ENCODE results near the gene BDH2.

The BDH2 gene

GRCh38 chr4:103089481-103089880 lies 10.2 kb downstream of the BDH2 start:
- no peak overlapping the region for H3K4me3 ChIP-seq (replicated peaks; ENCODE audit: low read depth, low read length)
- no peak for TF ChIP-seq CTCF (IDR thresholded peaks at IDR 0.05; ENCODE audit: low read depth, low read length, missing control alignments)
- no peak for DNase-seq (ENCODE audit: extremely low read depth, low read depth)

GRCh38 chr4:103086551-103086950 lies 13.1 kb downstream of the BDH2 start:
- no peak overlapping the region for H3K4me3 ChIP-seq (replicated peaks; ENCODE audit: low read depth, low read length)
- no peak for TF ChIP-seq CTCF (IDR thresholded peaks at IDR 0.05; ENCODE audit: low read depth, low read length, missing control alignments)
- no peak for DNase-seq (ENCODE audit: extremely low read depth, low read depth)

DNA sequence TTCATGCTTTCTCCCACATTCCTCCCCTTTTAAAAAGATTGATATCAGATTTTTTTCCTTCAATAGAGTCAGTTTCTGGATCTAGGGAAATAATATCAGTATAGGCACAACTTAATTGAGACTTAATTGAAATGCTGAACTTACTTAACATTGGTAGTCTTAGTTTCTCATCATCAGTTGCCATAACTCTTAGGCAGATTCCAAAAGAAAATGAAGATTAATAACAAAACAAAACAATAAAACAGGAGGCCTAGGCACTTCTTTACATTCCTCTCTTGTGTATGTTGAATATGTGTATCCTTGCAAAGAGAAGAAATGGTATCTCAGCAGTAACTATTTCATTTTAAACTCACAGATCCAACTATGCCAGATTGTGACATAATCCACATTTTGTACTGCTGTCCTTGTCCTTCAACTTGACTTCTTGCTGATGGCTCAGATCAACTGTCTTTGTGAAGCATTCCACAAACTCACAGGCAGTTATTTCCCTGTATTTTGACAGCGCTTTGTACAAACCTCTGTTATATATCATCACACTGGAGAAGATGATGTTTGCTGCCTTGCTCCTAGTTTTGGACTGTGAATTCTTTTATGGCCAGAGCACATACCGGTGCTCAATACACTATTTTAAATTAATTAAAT lies 14.0 kb downstream of the BDH2 start:
- TF ChIP-seq CTCF (IDR thresholded peaks at IDR 0.05; ENCODE audit: low read depth, low read length, missing control alignments), result no peak
- no peak overlapping the region for H3K4me3 ChIP-seq (replicated peaks; ENCODE audit: low read depth, low read length)
- DNase-seq (ENCODE audit: extremely low read depth, low read depth), result no peak

DNA sequence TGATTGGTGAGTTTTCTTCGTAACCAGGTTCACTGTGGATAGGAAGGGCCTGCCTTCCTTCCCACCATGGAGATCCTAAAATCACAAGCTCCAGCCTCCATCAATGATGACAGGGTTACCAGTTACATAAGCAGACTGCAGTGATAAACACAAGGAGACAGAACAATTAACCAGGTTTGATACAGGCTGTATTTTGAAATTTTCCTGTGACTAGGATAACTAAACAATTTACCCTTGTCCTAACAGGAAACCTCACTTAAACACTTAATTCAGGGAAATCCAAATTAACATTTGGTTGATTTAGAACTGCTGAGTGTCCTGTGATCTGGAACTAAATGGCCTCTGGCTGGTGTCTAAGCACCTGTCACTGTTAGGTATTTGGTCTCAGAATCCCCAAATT lies 20.0 kb downstream of the BDH2 start:
- no peak for TF ChIP-seq CTCF (IDR thresholded peaks at IDR 0.05; ENCODE audit: low read depth, low read length, missing control alignments)
- no peak overlapping the region for H3K4me3 ChIP-seq (replicated peaks; ENCODE audit: low read depth, low read length)
- no peak for DNase-seq (ENCODE audit: extremely low read depth, low read depth)

DNA sequence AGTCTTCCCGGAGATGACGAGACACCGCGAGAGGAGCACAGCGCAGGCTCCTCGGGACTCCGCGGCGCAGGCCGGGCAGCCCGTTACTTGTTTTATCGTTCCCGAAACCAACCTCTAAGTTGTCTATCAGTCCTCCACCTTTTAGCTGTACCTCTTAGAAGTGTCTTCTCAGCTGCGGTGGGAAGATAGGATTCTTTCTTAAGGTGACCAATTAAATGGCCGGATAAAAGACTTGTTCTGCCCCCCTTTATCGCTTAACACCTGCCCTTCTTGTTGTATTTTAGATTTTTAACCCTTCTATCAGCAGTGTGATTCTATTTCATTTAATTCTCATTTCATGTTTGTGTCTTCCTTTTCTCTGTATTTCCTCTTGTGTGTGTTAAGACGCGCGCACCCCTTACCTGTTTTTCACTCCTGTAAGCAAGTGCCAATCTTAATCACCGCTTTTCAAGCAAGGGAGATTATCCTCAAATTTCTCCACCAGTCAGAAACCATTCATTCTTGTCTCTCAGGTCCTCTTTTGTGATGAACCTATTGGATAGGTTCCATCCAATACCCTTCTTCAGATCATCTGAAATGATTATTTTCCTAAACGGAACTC lies 22.8 kb downstream of the BDH2 start, which contains the start of gene SLC9B2:
TSS of gene SLC9B2 (minus strand) at position 15 of the 601 bp plus-strand sequence. CDS start 9,211 bp downstream, outside the sequence.
- DNase-seq (ENCODE audit: extremely low read depth, low read depth), result no peak
- peak within 1 kb of the TSS; percentile 83 for H3K4me3 ChIP-seq (replicated peaks; ENCODE audit: low read depth, low read length)
- no peak for TF ChIP-seq CTCF (IDR thresholded peaks at IDR 0.05; ENCODE audit: low read depth, low read length, missing control alignments)

- no peak for DNase-seq (ENCODE audit: extremely low read depth, low read depth)
- TF ChIP-seq CTCF (IDR thresholded peaks at IDR 0.05; ENCODE audit: low read depth, low read length, missing control alignments), result no peak
These were observed 23.5 kb downstream of the BDH2 start for GRCh38 chr4:103075894-103076746.

More at GRCh38 chr4:103075894-103076746, 23.5 kb downstream of the BDH2 start:
- H3K4me3 ChIP-seq (replicated peaks; ENCODE audit: low read depth, low read length), result peak overlapping the region; percentile 83
